ENCODE results near the gene MYO10. TPM values are rescaled to one million over a fixed set of nuclear protein-coding genes. Genes with fewer than 3 reads are reported as not detected.
A peak's percentile ranks its signal among the peaks of the same experiment; 100 is the strongest.

Gene MYO10
- total RNA-seq, 4 donors from 2014 or later: 34.7 to 122 (median 71.2) TPM

DNA sequence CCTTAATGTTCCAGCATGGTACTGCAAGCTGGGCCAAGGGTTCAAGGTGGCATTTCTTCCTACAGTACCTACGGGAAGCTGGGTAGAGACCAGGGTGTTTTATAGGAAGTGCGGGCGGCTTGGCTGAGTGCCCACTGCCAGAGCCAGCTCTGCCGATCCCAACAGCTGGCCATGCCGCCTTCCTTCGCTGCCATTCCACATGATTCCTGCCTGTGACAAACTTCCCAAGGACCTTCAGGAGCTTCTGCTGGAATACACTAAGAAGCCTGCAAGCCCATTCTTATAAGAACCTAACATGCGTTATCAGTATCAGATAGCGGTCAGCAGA, 22.0 kb downstream of the MYO10 start:
- no peaks in the 10 kb centered on the region for H3K9me3 ChIP-seq
- H3K27me3 ChIP-seq: no peaks in the 10 kb centered on the region
- H3K27ac ChIP-seq: peak overlapping the region in 2 of 4 donors; percentile 26 to 75
- no peak overlapping the region for H3K4me3 ChIP-seq
- H3K36me3 ChIP-seq: no peaks in the 10 kb centered on the region
- DNase-seq: peak in 1 of 3 donors; percentile 61
- no peak for TF ChIP-seq POLR2A (IDR thresholded peaks at IDR 0.05)
- TF ChIP-seq, protein P1, sequence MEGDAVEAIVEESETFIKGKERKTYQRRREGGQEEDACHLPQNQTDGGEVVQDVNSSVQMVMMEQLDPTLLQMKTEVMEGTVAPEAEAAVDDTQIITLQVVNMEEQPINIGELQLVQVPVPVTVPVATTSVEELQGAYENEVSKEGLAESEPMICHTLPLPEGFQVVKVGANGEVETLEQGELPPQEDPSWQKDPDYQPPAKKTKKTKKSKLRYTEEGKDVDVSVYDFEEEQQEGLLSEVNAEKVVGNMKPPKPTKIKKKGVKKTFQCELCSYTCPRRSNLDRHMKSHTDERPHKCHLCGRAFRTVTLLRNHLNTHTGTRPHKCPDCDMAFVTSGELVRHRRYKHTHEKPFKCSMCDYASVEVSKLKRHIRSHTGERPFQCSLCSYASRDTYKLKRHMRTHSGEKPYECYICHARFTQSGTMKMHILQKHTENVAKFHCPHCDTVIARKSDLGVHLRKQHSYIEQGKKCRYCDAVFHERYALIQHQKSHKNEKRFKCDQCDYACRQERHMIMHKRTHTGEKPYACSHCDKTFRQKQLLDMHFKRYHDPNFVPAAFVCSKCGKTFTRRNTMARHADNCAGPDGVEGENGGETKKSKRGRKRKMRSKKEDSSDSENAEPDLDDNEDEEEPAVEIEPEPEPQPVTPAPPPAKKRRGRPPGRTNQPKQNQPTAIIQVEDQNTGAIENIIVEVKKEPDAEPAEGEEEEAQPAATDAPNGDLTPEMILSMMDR (IDR thresholded peaks at IDR 0.05): no peak
- H3K4me1 ChIP-seq: peaks cover 0 to 18% (median 0%) of the 10 kb centered on the region in 4 donors

DNA sequence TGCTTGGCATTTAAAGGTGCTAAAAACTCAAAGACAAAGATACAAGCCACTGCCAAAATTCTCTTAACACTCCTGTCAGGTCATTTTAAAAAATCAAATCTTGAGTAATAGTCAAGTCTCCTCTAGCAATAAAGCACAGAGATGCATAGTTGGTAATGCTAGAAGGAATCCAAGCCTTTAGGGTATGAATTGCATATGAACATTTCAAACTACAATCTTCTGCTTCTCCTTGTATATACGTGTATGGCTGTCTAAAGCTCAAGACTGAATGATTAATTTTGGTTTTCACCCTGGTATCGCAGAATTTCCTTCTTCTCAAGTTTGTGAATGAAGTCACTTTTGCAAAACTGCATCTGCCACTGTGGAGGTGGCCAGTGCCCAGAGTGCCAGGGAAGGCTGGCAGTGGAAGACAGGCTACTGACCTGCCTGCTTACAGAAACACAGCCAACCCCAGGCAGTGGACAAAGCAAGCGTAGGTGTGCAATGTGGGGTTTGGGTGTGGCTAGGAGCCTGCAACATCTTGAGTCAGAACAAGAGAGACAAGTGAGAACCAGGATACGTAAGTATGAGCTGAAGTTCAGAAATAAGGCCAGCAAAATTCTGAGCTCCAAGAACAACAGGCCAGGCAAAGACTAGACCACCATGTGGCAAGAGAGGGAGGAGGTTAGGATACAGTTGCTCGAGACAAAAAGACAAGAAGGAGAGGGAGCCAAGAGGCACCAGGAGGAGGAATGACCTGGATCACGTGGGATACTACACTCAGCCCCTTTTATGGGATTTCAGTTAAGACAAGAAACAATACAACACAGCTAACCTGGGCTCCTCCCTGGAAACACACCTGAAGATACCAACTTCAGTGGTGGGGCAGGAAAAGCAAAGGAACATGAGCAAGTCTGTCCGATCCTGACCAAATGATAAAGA, 22.6 kb downstream of the MYO10 start:
- TF ChIP-seq, protein P1 (IDR thresholded peaks at IDR 0.05): no peak
- TF ChIP-seq POLR2A (IDR thresholded peaks at IDR 0.05): no peak
- H3K9me3 ChIP-seq: no peaks in the 10 kb centered on the region
- DNase-seq: peak in 1 of 3 donors; percentile 54
- H3K27me3 ChIP-seq: no peaks in the 10 kb centered on the region
- H3K27ac ChIP-seq: peak overlapping the region in 2 of 4 donors; percentile 26 to 75
- no peak overlapping the region for H3K4me3 ChIP-seq
- H3K4me1 ChIP-seq: peaks cover 0 to 18% (median 0%) of the 10 kb centered on the region in 4 donors
- H3K36me3 ChIP-seq: no peaks in the 10 kb centered on the region

DNA sequence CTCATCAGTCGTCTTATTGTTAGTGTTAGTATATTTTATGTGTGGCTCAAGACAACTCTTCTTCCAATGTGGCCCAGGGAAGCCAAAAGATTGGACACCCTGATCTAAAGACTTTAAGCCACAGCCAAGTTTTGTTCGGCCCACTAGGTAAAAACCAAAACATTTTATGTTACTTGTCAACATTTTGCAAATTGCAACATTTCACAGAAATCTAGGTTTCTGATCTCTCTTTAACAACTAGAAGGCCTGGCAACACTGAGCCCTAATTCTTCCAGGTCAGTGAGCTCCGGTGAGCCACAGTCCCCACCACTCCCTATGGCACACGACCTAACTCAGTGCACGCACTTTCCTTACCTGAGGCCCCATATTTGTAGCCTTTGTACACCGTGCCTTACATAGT, 24.0 kb downstream of the MYO10 start:
- H3K27ac ChIP-seq: no peak overlapping the region
- DNase-seq: no peak
- no peaks in the 10 kb centered on the region for H3K36me3 ChIP-seq
- no peak overlapping the region for H3K4me3 ChIP-seq
- no peaks in the 10 kb centered on the region for H3K27me3 ChIP-seq
- H3K4me1 ChIP-seq: peaks cover 0 to 18% (median 0%) of the 10 kb centered on the region in 4 donors
- TF ChIP-seq, protein P1 (IDR thresholded peaks at IDR 0.05): no peak
- no peak for TF ChIP-seq POLR2A (IDR thresholded peaks at IDR 0.05)
- no peaks in the 10 kb centered on the region for H3K9me3 ChIP-seq

DNA sequence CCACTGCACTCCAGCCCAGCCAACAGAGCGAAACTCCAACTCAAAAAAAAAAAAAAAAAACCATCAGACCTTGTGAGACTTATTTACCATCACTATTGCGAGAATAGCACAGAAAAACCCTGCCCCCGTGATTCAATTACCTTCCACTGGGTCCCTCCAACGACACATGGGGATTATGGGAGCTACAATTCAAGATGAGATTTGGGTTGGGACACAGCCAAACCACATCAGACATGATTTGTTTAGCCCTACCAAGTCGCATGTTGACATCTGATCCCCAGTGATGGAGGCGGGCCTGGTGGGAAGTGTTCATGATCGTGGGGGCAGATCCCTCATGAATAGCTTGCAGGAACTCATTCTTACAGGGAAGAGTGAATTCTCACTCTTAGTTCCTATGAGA, 26.6 kb downstream of the MYO10 start:
- H3K4me1 ChIP-seq: peaks cover 0 to 13% (median 0%) of the 10 kb centered on the region in 4 donors
- no peak overlapping the region for H3K4me3 ChIP-seq
- H3K27me3 ChIP-seq: no peaks in the 10 kb centered on the region
- no peaks in the 10 kb centered on the region for H3K9me3 ChIP-seq
- H3K36me3 ChIP-seq: no peaks in the 10 kb centered on the region
- TF ChIP-seq POLR2A (IDR thresholded peaks at IDR 0.05): no peak
- TF ChIP-seq, protein P1 (IDR thresholded peaks at IDR 0.05): no peak
- no peak overlapping the region for H3K27ac ChIP-seq
- no peak for DNase-seq

DNA sequence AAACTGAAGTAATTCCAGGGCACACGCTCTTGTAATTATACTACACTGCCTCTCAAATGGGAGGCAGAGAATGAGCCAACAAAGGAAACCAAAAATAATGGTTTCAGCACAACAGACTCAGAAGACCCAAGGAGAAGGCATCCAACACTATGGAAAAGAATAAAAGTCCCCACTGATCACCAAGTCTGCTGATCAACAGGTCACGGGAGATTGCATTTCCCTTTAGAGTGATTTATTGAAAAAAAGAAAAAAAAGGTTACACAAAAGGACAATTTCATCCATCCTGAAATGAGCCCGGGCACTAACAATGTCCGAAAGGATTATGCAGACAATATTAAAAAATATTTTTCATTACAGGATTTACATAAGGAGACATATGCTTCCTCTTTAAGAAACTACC, 28.8 kb downstream of the MYO10 start:
- no peak for DNase-seq
- no peaks in the 10 kb centered on the region for H3K27me3 ChIP-seq
- H3K4me3 ChIP-seq: no peak overlapping the region
- peaks cover 0 to 3% (median 0%) of the 10 kb centered on the region in 4 donors for H3K4me1 ChIP-seq
- no peaks in the 10 kb centered on the region for H3K9me3 ChIP-seq
- no peak overlapping the region for H3K27ac ChIP-seq
- TF ChIP-seq, protein P1 (IDR thresholded peaks at IDR 0.05): no peak
- TF ChIP-seq POLR2A (IDR thresholded peaks at IDR 0.05): no peak
- no peaks in the 10 kb centered on the region for H3K36me3 ChIP-seq

Measured in Peyer's patch (tissue), 4 donors.